HEK293 (cell line): ENCODE data around the gene ATP5F1D.
"Not testable (repeated sequence)": the region's sequence is repeated elsewhere in the genome, so short reads cannot be mapped to it uniquely, and the experiment has no call there.

Experiments
- CTCF ChIA-PET: fragments of 350-600 bp; formaldehyde crosslinking; extraction: SDS; loops from one replicate; lab custom pipeline; 2021; ENCODE audit warnings: antibody characterized with exemption; lab: Yijun Ruan, JAX
- POLR2A ChIA-PET: fragments of 300-600 bp; formaldehyde crosslinking; extraction: SDS; loops from one replicate; lab custom pipeline; 2020; ENCODE audit warnings: antibody characterized with exemption, inconsistent platforms; lab: Yijun Ruan, JAX
- H3K27ac ChIP-seq: fragments of 200-500 bp; sonication (Bioruptor generic); 2 replicates; pipeline ENCODE4 v1.5.1; 2014; ENCODE audit warnings: low read depth, low read length, control low read depth, inconsistent platforms; ENCODE audit errors: extremely low read depth
- H3K36me3 ChIP-seq, 2 experiments: fragments of 200-500 bp in 1 of 2; sonication (Bioruptor generic) in 1 of 2; 1 replicate in 1 of 2; 2 replicates in 1 of 2; pipeline ENCODE4 v1.5.1; 2014 to 2017; ENCODE audit warnings: inconsistent platforms in 2 of 2, low read length in 2 of 2; ENCODE audit not compliant: control insufficient read depth in 2 of 2, insufficient read depth in 1 of 2
- H3K4me1 ChIP-seq: fragments of 200-500 bp; sonication (Bioruptor generic); 2 replicates; pipeline ENCODE4 v1.5.1; 2014; ENCODE audit warnings: mild to moderate bottlenecking, low read length, inconsistent platforms; ENCODE audit not compliant: control insufficient read depth, insufficient read depth
- H3K4me3 ChIP-seq: 2 replicates; pipeline ENCODE4 v1.5.1; 2011; ENCODE audit warnings: low read depth, mild to moderate bottlenecking, control low read depth, low read length, moderate library complexity
- H3K9me3 ChIP-seq: fragments of 200-500 bp; sonication (Bioruptor generic); 2 replicates; pipeline ENCODE4 v1.5.1; 2014; ENCODE audit warnings: low read depth, low read length, inconsistent platforms; ENCODE audit not compliant: control insufficient read depth, insufficient read depth
- BCL11A ChIP-seq: fragments of 450-650 bp; formaldehyde crosslinking; IDR thresholded peaks from 2 replicates; pipeline ENCODE4 v1.5.1; 2016; ENCODE audit warnings: low read depth, missing biosample characterization, missing genetic modification characterization
- CTCF ChIP-seq: fragments of 450-650 bp; formaldehyde crosslinking; IDR thresholded peaks from 2 replicates; pipeline ENCODE4 v1.5.1; 2016; ENCODE audit warnings: missing biosample characterization, missing genetic modification characterization
- GLIS1 ChIP-seq: fragments of 450-650 bp; formaldehyde crosslinking; IDR thresholded peaks from 2 replicates; pipeline ENCODE4 v1.5.1; 2016; ENCODE audit warnings: missing biosample characterization, missing genetic modification characterization
- GLIS2 ChIP-seq: fragments of 450-650 bp; formaldehyde crosslinking; IDR thresholded peaks from 2 replicates; pipeline ENCODE4 v1.5.1; 2016; ENCODE audit warnings: missing biosample characterization, missing genetic modification characterization
- KLF1 ChIP-seq: fragments of 450-650 bp; formaldehyde crosslinking; IDR thresholded peaks from 2 replicates; pipeline ENCODE4 v1.5.1; 2016; ENCODE audit warnings: missing biosample characterization, missing genetic modification characterization
- KLF17 ChIP-seq: fragments of 450-650 bp; formaldehyde crosslinking; IDR thresholded peaks from 2 replicates; pipeline ENCODE4 v1.5.1; 2016; ENCODE audit warnings: missing biosample characterization, missing genetic modification characterization
- KLF8 ChIP-seq: fragments of 450-650 bp; formaldehyde crosslinking; IDR thresholded peaks from 2 replicates; pipeline ENCODE4 v1.5.1; 2016; ENCODE audit warnings: missing biosample characterization, missing genetic modification characterization
- PRDM10 ChIP-seq: fragments of 450-650 bp; formaldehyde crosslinking; IDR thresholded peaks from 2 replicates; pipeline ENCODE4 v1.5.1; 2016; ENCODE audit warnings: missing biosample characterization, missing genetic modification characterization
- SALL2 ChIP-seq: fragments of 450-650 bp; formaldehyde crosslinking; IDR thresholded peaks from 2 replicates; pipeline ENCODE4 v1.5.0; 2017; ENCODE audit warnings: missing biosample characterization, mild to moderate bottlenecking, missing genetic modification characterization, borderline replicate concordance
- SP2 ChIP-seq: fragments of 450-650 bp; formaldehyde crosslinking; IDR thresholded peaks from 2 replicates; pipeline ENCODE4 v1.5.1; 2016; ENCODE audit warnings: missing biosample characterization, missing genetic modification characterization
- ZBTB17 ChIP-seq: fragments of 450-650 bp; formaldehyde crosslinking; IDR thresholded peaks from 2 replicates; pipeline ENCODE4 v1.5.1; 2016; ENCODE audit warnings: missing biosample characterization, missing genetic modification characterization
- ZBTB20 ChIP-seq: fragments of 450-650 bp; formaldehyde crosslinking; IDR thresholded peaks from 2 replicates; pipeline ENCODE4 v1.5.1; 2016; ENCODE audit warnings: missing biosample characterization, missing genetic modification characterization
- ZBTB8A ChIP-seq: fragments of 450-650 bp; formaldehyde crosslinking; IDR thresholded peaks from 2 replicates; pipeline ENCODE4 v1.5.1; 2016; ENCODE audit warnings: missing biosample characterization, missing genetic modification characterization
- ZFHX2 ChIP-seq: fragments of 450-650 bp; formaldehyde crosslinking; conservative IDR thresholded peaks from 2 replicates; pipeline ENCODE4 v1.5.1; 2016; ENCODE audit warnings: missing biosample characterization, missing genetic modification characterization
- ZIC2 ChIP-seq: fragments of 450-650 bp; formaldehyde crosslinking; IDR thresholded peaks from 2 replicates; pipeline ENCODE4 v1.5.1; 2016; ENCODE audit warnings: missing biosample characterization, missing genetic modification characterization
- ZNF18 ChIP-seq: fragments of 450-650 bp; formaldehyde crosslinking; IDR thresholded peaks from 2 replicates; pipeline ENCODE4 v1.5.1; 2016; ENCODE audit warnings: missing biosample characterization, missing genetic modification characterization
- ZNF341 ChIP-seq: fragments of 450-650 bp; formaldehyde crosslinking; IDR thresholded peaks from 2 replicates; pipeline ENCODE4; 2016; ENCODE audit warnings: low read depth, missing biosample characterization, missing genetic modification characterization
- ZNF391 ChIP-seq: fragments of 450-650 bp; formaldehyde crosslinking; IDR thresholded peaks from 2 replicates; pipeline ENCODE4 v1.5.1; 2016; ENCODE audit warnings: low read depth, missing biosample characterization, missing genetic modification characterization, borderline replicate concordance
- ZNF600 ChIP-seq: fragments of 450-650 bp; formaldehyde crosslinking; IDR thresholded peaks from 2 replicates; pipeline ENCODE4 v1.5.1; 2016; ENCODE audit warnings: missing biosample characterization, missing genetic modification characterization

ATP5F1D gene

GRCh38 chr19:1245494-1246264 lies 4.1 kb downstream of the ATP5F1D start:
- POLR2A ChIA-PET = interaction anchor here (2.8 to 7.7 kb wide), 3 partner anchors 15 to 24 kb away, joined by 29 to 231 read pairs (median 128); partner anchors contain the start of gene CIRBP
- peaks cover 0 to 11% of the 10 kb centered on the region in 2 experiments; a peak in 1 of 3 replicates for H3K36me3 ChIP-seq
- no peaks in the 10 kb centered on the region for H3K9me3 ChIP-seq
- TF ChIP-seq ZNF391 = no peak
- peak; percentile 5 for TF ChIP-seq ZFHX2 (tag by site-specific recombination)
- TF ChIP-seq ZNF341 (tag by site-specific recombination) = peak; percentile 41; the same call in 1 of the 2 replicates
- no peak for TF ChIP-seq ZBTB20 (tag by site-specific recombination)
- peak; percentile 10; the same call in 1 of the 2 replicates for TF ChIP-seq KLF8 (tag by site-specific recombination)
- 0 out of 2 replicates have a peak, but pooled peaks have one; percentile 14 for TF ChIP-seq SP2
- peak; percentile 25; the same call in 1 of the 2 replicates for TF ChIP-seq KLF17 (tag by site-specific recombination)
- peak; percentile 81 for TF ChIP-seq ZNF18 (tag by site-specific recombination)
- no peak for TF ChIP-seq SALL2 (tag by site-specific recombination)
- TF ChIP-seq GLIS1 (tag by site-specific recombination) = peak; percentile 37; the same call in 1 of the 2 replicates
- peak; percentile 49 for TF ChIP-seq ZIC2 (tag by site-specific recombination)
- TF ChIP-seq KLF1 (tag by site-specific recombination) = peak; percentile 85
- H3K4me1 ChIP-seq = peaks cover 8% of the 10 kb centered on the region
- no peak overlapping the region for H3K27ac ChIP-seq
- CTCF ChIA-PET = interaction anchor here (0.6 to 5.5 kb wide), 4 partner anchors 19 to 239 kb away, joined by 3 to 299 read pairs (median 3); partner anchors contain the start of gene CIRBP
- H3K4me3 ChIP-seq = no peak overlapping the region

GRCh38 chr19:1246265-1247087 lies 4.9 kb downstream of the ATP5F1D start:
- CTCF ChIA-PET = interaction anchor here (0.6 to 5.5 kb wide), 3 partner anchors 18 to 221 kb away, joined by 3 to 299 read pairs (median 3); partner anchors contain the start of gene CIRBP
- TF ChIP-seq ZNF600 (tag by site-specific recombination) = peak; percentile 92
- peak; percentile 89 for TF ChIP-seq BCL11A (tag by site-specific recombination)
- peak; percentile 52; the same call in 1 of the 2 replicates for TF ChIP-seq GLIS2 (tag by site-specific recombination)
- peak; percentile 51 for TF ChIP-seq CTCF
- TF ChIP-seq ZBTB17 (tag by site-specific recombination) = peak; percentile 39; the same call in 1 of the 2 replicates
- 0 out of 2 replicates have a peak, but pooled peaks have one; percentile 1 for TF ChIP-seq KLF1 (tag by site-specific recombination)
- peak; percentile 67; the same call in 1 of the 2 replicates for TF ChIP-seq ZNF18 (tag by site-specific recombination)
- TF ChIP-seq ZBTB8A (tag by site-specific recombination) = peak; percentile 36
- 0 out of 2 replicates have a peak, but pooled peaks have one; percentile 29 for TF ChIP-seq PRDM10 (tag by site-specific recombination)

More at GRCh38 chr19:1246265-1247087, 4.9 kb downstream of the ATP5F1D start:
- not testable (repeated sequence) for H3K4me1 ChIP-seq, H3K27ac ChIP-seq, H3K4me3 ChIP-seq, H3K9me3 ChIP-seq
- POLR2A ChIA-PET = interaction anchor here (0.6 to 7.7 kb wide), 3 partner anchors 20 to 575 kb away, joined by 8 to 231 read pairs (median 128); partner anchors contain the start of gene CIRBP
- H3K36me3 ChIP-seq = peaks cover 0 to 16% of the 10 kb centered on the region in 2 experiments; a peak in 1 of 3 replicates
